H9 (cell line): ENCODE data around the gene KCNK16. TPM values are rescaled to one million over a fixed set of nuclear protein-coding genes. Genes with fewer than 3 reads are reported as not detected.

Source experiments
- DNase-seq: peaks from one replicate; pipeline ENCODE4 v3.0.0-alpha.2; 2017
- H2AFZ ChIP-seq: one replicate; pipeline ENCODE4 v1.6.1; 2013; ENCODE audit warnings: mild to moderate bottlenecking, low read length, control low read depth, moderate library complexity
- H2AK5ac ChIP-seq: 2 replicates; pipeline ENCODE4 v1.6.1; 2013; ENCODE audit warnings: low read length, control low read depth, mixed read lengths; ENCODE audit not compliant: insufficient read length
- H2BK120ac ChIP-seq: one replicate; pipeline ENCODE4 v1.6.1; 2013; ENCODE audit warnings: low read depth, mild to moderate bottlenecking, low read length, control low read depth, inconsistent platforms; ENCODE audit not compliant: poor library complexity, severe bottlenecking
- H2BK12ac ChIP-seq: 2 replicates; pipeline ENCODE4 v1.6.1; 2013; ENCODE audit warnings: low read length, control low read depth, mixed read lengths, low read depth; ENCODE audit not compliant: insufficient read length
- H2BK15ac ChIP-seq: 2 replicates; pipeline ENCODE4 v1.6.1; 2013; ENCODE audit warnings: low read depth, low read length, control low read depth
- H2BK20ac ChIP-seq: one replicate; pipeline ENCODE4 v1.6.1; 2013; ENCODE audit warnings: low read depth, mild to moderate bottlenecking, low read length, control low read depth, inconsistent platforms; ENCODE audit not compliant: poor library complexity, severe bottlenecking
- H2BK5ac ChIP-seq: 2 replicates; pipeline ENCODE4 v1.6.1; 2013; ENCODE audit warnings: low read length, control low read depth, mixed read lengths; ENCODE audit not compliant: insufficient read length
- H3K14ac ChIP-seq: 2 replicates; pipeline ENCODE4 v1.6.1; 2013; ENCODE audit warnings: low read length, control low read depth; ENCODE audit not compliant: insufficient read depth
- H3K18ac ChIP-seq: 2 replicates; pipeline ENCODE4 v1.6.1; 2013; ENCODE audit warnings: low read depth, mild to moderate bottlenecking, mixed read lengths, low read length, control low read depth; ENCODE audit not compliant: insufficient read length
- H3K23ac ChIP-seq: 2 replicates; pipeline ENCODE4 v1.6.1; 2013; ENCODE audit warnings: low read length, control low read depth, mixed read lengths, low read depth; ENCODE audit not compliant: insufficient read length
- H3K23me2 ChIP-seq: 2 replicates; pipeline ENCODE4 v1.6.1; 2013; ENCODE audit warnings: low read depth, mild to moderate bottlenecking, mixed read lengths, low read length, control low read depth; ENCODE audit not compliant: insufficient read length, poor library complexity, severe bottlenecking
- H3K27ac ChIP-seq: 2 replicates; pipeline ENCODE4 v1.5.1; 2013; ENCODE audit warnings: low read length, control low read depth, mixed read lengths, low read depth; ENCODE audit not compliant: insufficient read length
- H3K27me3 ChIP-seq: 2 replicates; pipeline ENCODE4 v1.6.1; 2013; ENCODE audit warnings: low read length, control low read depth, inconsistent platforms; ENCODE audit not compliant: insufficient read depth
- H3K4ac ChIP-seq: 2 replicates; pipeline ENCODE4 v1.6.1; 2013; ENCODE audit warnings: low read depth, mild to moderate bottlenecking, control low read depth, inconsistent platforms, low read length, moderate library complexity
- H3K4me1 ChIP-seq: 2 replicates; pipeline ENCODE4 v1.6.1; 2013; ENCODE audit warnings: low read length, control low read depth, inconsistent platforms; ENCODE audit not compliant: insufficient read depth
- H3K4me2 ChIP-seq: 2 replicates; pipeline ENCODE4 v1.6.1; 2013; ENCODE audit warnings: low read length, control low read depth, mixed read lengths; ENCODE audit not compliant: insufficient read length, insufficient read depth
- H3K56ac ChIP-seq: 2 replicates; pipeline ENCODE4 v1.6.1; 2013; ENCODE audit warnings: low read depth, mild to moderate bottlenecking, mixed read lengths, low read length, control low read depth; ENCODE audit not compliant: insufficient read length
- H3K79me1 ChIP-seq: 2 replicates; pipeline ENCODE4 v1.6.1; 2013; ENCODE audit warnings: low read depth, mild to moderate bottlenecking, moderate library complexity, low read length, control low read depth, inconsistent platforms; ENCODE audit not compliant: insufficient read depth, poor library complexity, severe bottlenecking
- H3K79me2 ChIP-seq: 2 replicates; pipeline ENCODE4 v1.6.1; 2013; ENCODE audit warnings: low read length, control low read depth, inconsistent platforms; ENCODE audit not compliant: insufficient read depth
- H3K9ac ChIP-seq: 2 replicates; pipeline ENCODE4 v1.6.1; 2013; ENCODE audit warnings: low read length, control low read depth, mixed read lengths; ENCODE audit not compliant: insufficient read length; ENCODE audit errors: extremely low read depth
- H3K9me3 ChIP-seq: one replicate; pipeline ENCODE4 v1.6.1; 2013; ENCODE audit warnings: low read depth, low read length, inconsistent platforms; ENCODE audit not compliant: control insufficient read depth
- H3T11ph ChIP-seq: one replicate; pipeline ENCODE4 v1.6.1; 2013; ENCODE audit warnings: mild to moderate bottlenecking, low read length, control low read depth, inconsistent platforms
- H4K20me1 ChIP-seq: one replicate; pipeline ENCODE4 v1.6.1; 2013; ENCODE audit not compliant: control insufficient read depth, insufficient read length, insufficient read depth
- H4K5ac ChIP-seq: 2 replicates; pipeline ENCODE4 v1.6.1; 2013; ENCODE audit warnings: low read depth, mild to moderate bottlenecking, mixed read lengths, low read length, control low read depth; ENCODE audit not compliant: insufficient read length
- H4K8ac ChIP-seq: replicated peaks from 2 replicates; pipeline ENCODE4 v1.6.1; 2013; ENCODE audit warnings: low read length, control low read depth, mixed read lengths, low read depth; ENCODE audit not compliant: insufficient read length
- H4K91ac ChIP-seq: 2 replicates; pipeline ENCODE4 v1.6.1; 2013; ENCODE audit warnings: low read depth, mild to moderate bottlenecking, moderate library complexity, mixed read lengths, low read length, control low read depth; ENCODE audit not compliant: insufficient read length
- H3K27ac Mint-ChIP-seq, 3 experiments: 2 replicates in 2 of 3; 3 replicates in 1 of 3; pipeline ENCODE4 v1.8.0; 2020 to 2021; ENCODE audit warnings: mixed read lengths in 3 of 3, mild to moderate bottlenecking in 1 of 3, moderate library complexity in 1 of 3
- H3K27me3 Mint-ChIP-seq: 2 replicates; pipeline ENCODE4 v1.8.0; 2021; ENCODE audit warnings: low read depth, mild to moderate bottlenecking, moderate library complexity, mixed read lengths
- H3K36me3 Mint-ChIP-seq, 3 experiments: 2 replicates in 2 of 3; 3 replicates in 1 of 3; pipeline ENCODE4 v1.8.0; 2020 to 2021; ENCODE audit warnings: low read depth in 3 of 3, mixed read lengths in 3 of 3; ENCODE audit not compliant: insufficient read depth in 1 of 3
- H3K4me1 Mint-ChIP-seq, 2 experiments: 2 replicates each; pipeline ENCODE4 v1.8.0; 2020; ENCODE audit warnings: mixed read lengths in 2 of 2
- H3K4me3 Mint-ChIP-seq, 2 experiments: 2 replicates in 1 of 2; 3 replicates in 1 of 2; pipeline ENCODE4 v1.8.0; 2020 to 2021; ENCODE audit warnings: mild to moderate bottlenecking in 2 of 2, mixed read lengths in 2 of 2, moderate library complexity in 1 of 2
- H3K9me3 Mint-ChIP-seq, 2 experiments: 2 replicates in 1 of 2; 3 replicates in 1 of 2; pipeline ENCODE4 v1.8.0; 2020; ENCODE audit warnings: mild to moderate bottlenecking in 2 of 2, mixed read lengths in 2 of 2, moderate library complexity in 1 of 2
- WGBS: extraction: QIAGEN DNeasy Blood & Tissue Kit; methylation state at CpG from one replicate; pipeline ENCODE4 v1.1.7; 2013; ENCODE audit warnings: missing lambda C conversion rate, low lambda C conversion rate, mixed read lengths; ENCODE audit not compliant: insufficient read length; ENCODE audit errors: extremely low coverage; 5-methylcytosine and 5-hydroxymethylcytosine counted together
- total RNA-seq: library from RNA; stranded (reverse); gene quantifications from 2 replicates; pipeline ENCODE4 v1.2.1, GENCODE V29; 2021
- TF ChIP-seq, protein P1 (sequence below): fragments of 200-600 bp; sonication (generic); conservative IDR thresholded peaks from 3 replicates; pipeline ENCODE4 v1.8.0; 2021; ENCODE audit warnings: antibody characterized with exemption, mild to moderate bottlenecking

Gene KCNK16
- total RNA-seq, 1 experiment from 2014 or later, result not detected

DNA sequence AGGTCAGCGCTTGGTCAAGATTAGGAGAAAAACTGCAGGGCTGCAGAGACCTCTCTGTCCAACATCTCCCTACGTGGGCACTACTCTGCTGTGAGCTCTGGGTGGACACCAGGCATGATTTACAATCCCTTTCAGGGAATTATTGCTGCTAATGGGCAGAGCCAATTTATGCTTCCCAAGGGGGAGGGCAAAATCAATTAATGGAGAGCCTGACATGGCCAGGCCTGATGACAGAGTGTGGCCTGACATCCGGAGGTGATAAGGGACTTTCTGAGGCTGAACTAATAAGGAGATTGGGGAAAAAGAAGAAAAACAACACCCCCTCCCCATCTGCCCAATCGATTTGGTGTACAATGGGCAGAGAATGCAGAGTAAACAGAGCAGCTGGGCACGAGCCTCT lies 5.0 kb upstream of the KCNK16 start:
- Histone ChIP-seq H3K79me1 (no peaks in the 10 kb centered on the region), H3K4me1 (no peaks in the 10 kb centered on the region), H3K27me3 (no peaks in the 10 kb centered on the region; the same call in 1 of the 2 replicates), H2BK15ac (no peak overlapping the region), H3K14ac (no peak overlapping the region; the same call in 1 of the 2 replicates), H4K91ac (no peak overlapping the region), H4K5ac (no peak overlapping the region), H3K4me2 (no peak overlapping the region), H2AK5ac (no peak overlapping the region), H3K18ac (no peak overlapping the region), H2BK20ac (no peak overlapping the region), H3K27ac (no peak overlapping the region), H3T11ph (no peak overlapping the region), H3K9me3 (no peaks in the 10 kb centered on the region), H3K79me2 (no peaks in the 10 kb centered on the region), H3K56ac (no peak overlapping the region), H3K4ac (no peak overlapping the region), H2AFZ (no peak overlapping the region), H3K23ac (no peak overlapping the region), H2BK12ac (no peak overlapping the region), H2BK120ac (no peak overlapping the region), H4K8ac (no peak overlapping the region), H3K9ac (no peak overlapping the region), H3K23me2 (no peaks in the 10 kb centered on the region), H2BK5ac (no peak overlapping the region), H4K20me1 (no peaks in the 10 kb centered on the region)
- Mint-ChIP-seq H3K4me1 (no peaks in the 10 kb centered on the region), H3K4me3 (no peak overlapping the region), H3K36me3 (no peaks in the 10 kb centered on the region; a peak in 1 of 7 replicates), H3K27ac (no peak overlapping the region; a peak in 1 of 7 replicates), H3K27me3 (peaks cover 46% of the 10 kb centered on the region), H3K9me3 (no peaks in the 10 kb centered on the region)
- WGBS, result no CpG with 5 or more reads among the region's 5 CpGs
- TF ChIP-seq, protein P1, sequence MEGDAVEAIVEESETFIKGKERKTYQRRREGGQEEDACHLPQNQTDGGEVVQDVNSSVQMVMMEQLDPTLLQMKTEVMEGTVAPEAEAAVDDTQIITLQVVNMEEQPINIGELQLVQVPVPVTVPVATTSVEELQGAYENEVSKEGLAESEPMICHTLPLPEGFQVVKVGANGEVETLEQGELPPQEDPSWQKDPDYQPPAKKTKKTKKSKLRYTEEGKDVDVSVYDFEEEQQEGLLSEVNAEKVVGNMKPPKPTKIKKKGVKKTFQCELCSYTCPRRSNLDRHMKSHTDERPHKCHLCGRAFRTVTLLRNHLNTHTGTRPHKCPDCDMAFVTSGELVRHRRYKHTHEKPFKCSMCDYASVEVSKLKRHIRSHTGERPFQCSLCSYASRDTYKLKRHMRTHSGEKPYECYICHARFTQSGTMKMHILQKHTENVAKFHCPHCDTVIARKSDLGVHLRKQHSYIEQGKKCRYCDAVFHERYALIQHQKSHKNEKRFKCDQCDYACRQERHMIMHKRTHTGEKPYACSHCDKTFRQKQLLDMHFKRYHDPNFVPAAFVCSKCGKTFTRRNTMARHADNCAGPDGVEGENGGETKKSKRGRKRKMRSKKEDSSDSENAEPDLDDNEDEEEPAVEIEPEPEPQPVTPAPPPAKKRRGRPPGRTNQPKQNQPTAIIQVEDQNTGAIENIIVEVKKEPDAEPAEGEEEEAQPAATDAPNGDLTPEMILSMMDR, result no peak
- no peak for DNase-seq
